ENCODE data around the gene C6. TPM values are rescaled to one million over a fixed set of nuclear protein-coding genes. Genes with fewer than 3 reads are reported as not detected.

Gene C6
- total RNA-seq, 3 donors from 2014 or later (not counting 1 experiment from before 2014, with no cell fraction given), result not detected

- Mint-ChIP-seq H3K27me3 (ENCODE audit: low read depth in 2 of 2) (no peaks in the 10 kb centered on the region), H3K9me3 (peaks cover 9 to 11% of the 10 kb centered on the region in 2 donors), H3K4me1 (no peaks in the 10 kb centered on the region), H3K27ac (no peak overlapping the region), H3K4me3 (no peak overlapping the region), H3K36me3 (no peaks in the 10 kb centered on the region)
- intact Hi-C loops (cut with micrococcal nuclease), result no loop called here
- Histone ChIP-seq H3K27me3 (ENCODE audit: control insufficient read depth, insufficient read depth, low read length) (no peaks in the 10 kb centered on the region), H3K27ac (ENCODE audit: low read length) (no peak overlapping the region), H3K4me3 (ENCODE audit: low read length) (no peak overlapping the region), H3K4me1 (ENCODE audit: control insufficient read depth, insufficient read depth, low read length) (no peaks in the 10 kb centered on the region), H3K9me3 (ENCODE audit: control insufficient read depth, insufficient read depth, low read length) (no peaks in the 10 kb centered on the region), H3K36me3 (ENCODE audit: control insufficient read depth, insufficient read depth, low read length) (no peaks in the 10 kb centered on the region)
- ATAC-seq (no peak), DNase-seq (no peak)
- whole genome bisulfite sequencing (ENCODE audit: insufficient coverage), result 83% methylated on average over 4 of the region's 4 CpGs
- no peak for TF ChIP-seq CTCF (IDR thresholded peaks at IDR 0.05)
Observed at GRCh38 chr5:41151564-41151963, 61.8 kb downstream of the C6 start.

GRCh38 chr5:41148448-41148847 is 64.9 kb downstream of the C6 start:
- Mint-ChIP-seq H3K27ac (no peak overlapping the region), H3K27me3 (ENCODE audit: low read depth in 2 of 2) (no peaks in the 10 kb centered on the region), H3K36me3 (no peaks in the 10 kb centered on the region), H3K4me3 (no peak overlapping the region), H3K9me3 (peaks cover 8 to 11% of the 10 kb centered on the region in 2 donors), H3K4me1 (no peaks in the 10 kb centered on the region)
- intact Hi-C loops (cut with micrococcal nuclease), result no loop called here
- no peak for ATAC-seq
- no peak overlapping the region for H3K27ac ChIP-seq (ENCODE audit: low read length)
- H3K4me3 ChIP-seq (ENCODE audit: low read length), result no peak overlapping the region
- H3K36me3 ChIP-seq (ENCODE audit: control insufficient read depth, insufficient read depth, low read length), result no peaks in the 10 kb centered on the region
- no peaks in the 10 kb centered on the region for H3K27me3 ChIP-seq (ENCODE audit: control insufficient read depth, insufficient read depth, low read length)
- no peaks in the 10 kb centered on the region for H3K9me3 ChIP-seq (ENCODE audit: control insufficient read depth, insufficient read depth, low read length)
- DNase-seq, result no peak
- no peaks in the 10 kb centered on the region for H3K4me1 ChIP-seq (ENCODE audit: control insufficient read depth, insufficient read depth, low read length)
- WGBS (ENCODE audit: insufficient coverage), result 65% methylated on average over 1 of the region's 1 CpG
- TF ChIP-seq CTCF (IDR thresholded peaks at IDR 0.05), result no peak

GRCh38 chr5:41145306-41145705 is 68.0 kb downstream of the C6 start:
- no peak overlapping the region for H3K27ac ChIP-seq (ENCODE audit: low read length)
- no peaks in the 10 kb centered on the region for H3K27me3 Mint-ChIP-seq (ENCODE audit: low read depth in 2 of 2)
- no peaks in the 10 kb centered on the region for H3K4me1 ChIP-seq (ENCODE audit: control insufficient read depth, insufficient read depth, low read length)
- no peaks in the 10 kb centered on the region for H3K4me1 Mint-ChIP-seq
- no peak for TF ChIP-seq CTCF (IDR thresholded peaks at IDR 0.05)
- H3K27ac Mint-ChIP-seq, result no peak overlapping the region
- ATAC-seq, result no peak
- no peaks in the 10 kb centered on the region for H3K9me3 ChIP-seq (ENCODE audit: control insufficient read depth, insufficient read depth, low read length)
- no peak overlapping the region for H3K4me3 Mint-ChIP-seq
- no peak for DNase-seq
- H3K27me3 ChIP-seq (ENCODE audit: control insufficient read depth, insufficient read depth, low read length), result no peaks in the 10 kb centered on the region
- intact Hi-C loops (cut with micrococcal nuclease), result no loop called here
- no peaks in the 10 kb centered on the region for H3K36me3 ChIP-seq (ENCODE audit: control insufficient read depth, insufficient read depth, low read length)
- peaks cover 5 to 7% of the 10 kb centered on the region in 2 donors for H3K9me3 Mint-ChIP-seq
- no peaks in the 10 kb centered on the region for H3K36me3 Mint-ChIP-seq
- no peak overlapping the region for H3K4me3 ChIP-seq (ENCODE audit: low read length)
- 92% methylated on average over 5 of the region's 5 CpGs for WGBS (ENCODE audit: insufficient coverage)

- no peak overlapping the region for H3K4me3 ChIP-seq (ENCODE audit: low read length)
- ATAC-seq (no peak), DNase-seq (no peak)
- intact Hi-C loops (cut with micrococcal nuclease), result no loop called here
- H3K27me3 Mint-ChIP-seq (ENCODE audit: low read depth in 2 of 2), result no peaks in the 10 kb centered on the region
- no peak overlapping the region for H3K4me3 Mint-ChIP-seq
- no peak overlapping the region for H3K27ac Mint-ChIP-seq
- peaks cover 11 to 14% of the 10 kb centered on the region in 2 donors for H3K9me3 Mint-ChIP-seq
- H3K4me1 ChIP-seq (ENCODE audit: control insufficient read depth, insufficient read depth, low read length), result no peaks in the 10 kb centered on the region
- no peaks in the 10 kb centered on the region for H3K27me3 ChIP-seq (ENCODE audit: control insufficient read depth, insufficient read depth, low read length)
- WGBS (ENCODE audit: insufficient coverage), result 86% methylated on average over 2 of the region's 3 CpGs
- no peaks in the 10 kb centered on the region for H3K36me3 Mint-ChIP-seq
- H3K27ac ChIP-seq (ENCODE audit: low read length), result no peak overlapping the region
- no peaks in the 10 kb centered on the region for H3K9me3 ChIP-seq (ENCODE audit: control insufficient read depth, insufficient read depth, low read length)
- no peak for TF ChIP-seq CTCF (IDR thresholded peaks at IDR 0.05)
- H3K4me1 Mint-ChIP-seq, result no peaks in the 10 kb centered on the region
- no peaks in the 10 kb centered on the region for H3K36me3 ChIP-seq (ENCODE audit: control insufficient read depth, insufficient read depth, low read length)
Observed at GRCh38 chr5:41143131-41143901, 70.0 kb downstream of the C6 start.
